SJCRH30 (cell line): ENCODE results near the gene CYSLTR2. TPM values are rescaled to one million over a fixed set of nuclear protein-coding genes. Genes with fewer than 3 reads are reported as not detected.
"Not testable (repeated sequence)": the region's sequence is repeated elsewhere in the genome, so short reads cannot be mapped to it uniquely, and the experiment has no call there.

Experiments
- DNase-seq, 2 experiments: peaks; one replicate each; pipeline ENCODE4 v3.0.0-alpha.2; 2015 to 2020
- H3K27ac ChIP-seq: fragments of 250-450 bp; sonication (Bioruptor Pico); 2 replicates; pipeline ENCODE4 v1.5.1; 2020; ENCODE audit warnings: mild to moderate bottlenecking, moderate library complexity
- H3K27me3 ChIP-seq: fragments of 250-450 bp; sonication (Bioruptor Pico); 2 replicates; pipeline ENCODE4 v1.5.1; 2020; ENCODE audit warnings: mild to moderate bottlenecking, moderate library complexity
- H3K36me3 ChIP-seq: fragments of 250-450 bp; sonication (Bioruptor Pico); 2 replicates; pipeline ENCODE4 v1.5.1; 2020; ENCODE audit warnings: mild to moderate bottlenecking, moderate library complexity
- H3K4me1 ChIP-seq: fragments of 250-450 bp; sonication (Bioruptor Pico); 2 replicates; pipeline ENCODE4 v1.5.1; 2020; ENCODE audit warnings: mild to moderate bottlenecking, moderate library complexity
- H3K4me3 ChIP-seq: fragments of 250-450 bp; sonication (Bioruptor Pico); 2 replicates; pipeline ENCODE4 v1.5.1; 2020; ENCODE audit warnings: mild to moderate bottlenecking, moderate library complexity
- H3K9me3 ChIP-seq: fragments of 250-450 bp; sonication (Bioruptor Pico); replicated peaks from 2 replicates; pipeline ENCODE4 v1.5.1; 2020; ENCODE audit warnings: mild to moderate bottlenecking, moderate library complexity
- total RNA-seq: library from RNA; depleted of rRNA; stranded (reverse); fragments of >200 nt; shearing (Covaris generic); gene quantifications from 2 replicates; pipeline ENCODE4 v1.2.3, GENCODE V29; 2014

CYSLTR2 gene
- total RNA-seq, 1 experiment from 2014 or later = not detected

GRCh38 chr13:48656608-48657007 lies 2.9 kb downstream of the CYSLTR2 start:
- H3K4me3 ChIP-seq = no peak overlapping the region
- no peaks in the 10 kb centered on the region for H3K9me3 ChIP-seq
- DNase-seq = no peak
- no peaks in the 10 kb centered on the region for H3K27me3 ChIP-seq
- H3K4me1 ChIP-seq = no peaks in the 10 kb centered on the region
- H3K36me3 ChIP-seq = no peaks in the 10 kb centered on the region
- H3K27ac ChIP-seq = no peak overlapping the region

- Histone ChIP-seq H3K4me3 (no peak overlapping the region), H3K9me3 (no peaks in the 10 kb centered on the region), H3K27ac (no peak overlapping the region), H3K27me3 (no peaks in the 10 kb centered on the region), H3K4me1 (no peaks in the 10 kb centered on the region), H3K36me3 (no peaks in the 10 kb centered on the region)
- DNase-seq = no peak
Observed at GRCh38 chr13:48660361-48661076, 6.8 kb downstream of the CYSLTR2 start.

GRCh38 chr13:48661107-48661506 lies 7.4 kb downstream of the CYSLTR2 start:
- no peak for DNase-seq
- no peaks in the 10 kb centered on the region for H3K27me3 ChIP-seq

GRCh38 chr13:48662226-48662625 lies 8.5 kb downstream of the CYSLTR2 start:
- no peak overlapping the region for H3K27ac ChIP-seq
- no peak for DNase-seq
- H3K4me3 ChIP-seq = no peak overlapping the region
- H3K36me3 ChIP-seq = no peaks in the 10 kb centered on the region
- H3K4me1 ChIP-seq = no peaks in the 10 kb centered on the region
- no peaks in the 10 kb centered on the region for H3K9me3 ChIP-seq
- no peaks in the 10 kb centered on the region for H3K27me3 ChIP-seq

More at GRCh38 chr13:48661107-48661506, 7.4 kb downstream of the CYSLTR2 start:
- Histone ChIP-seq H3K9me3 (no peaks in the 10 kb centered on the region), H3K4me1 (no peaks in the 10 kb centered on the region), H3K27ac (no peak overlapping the region), H3K4me3 (no peak overlapping the region), H3K36me3 (no peaks in the 10 kb centered on the region)

GRCh38 chr13:48667136-48667535 lies 13.4 kb downstream of the CYSLTR2 start:
- no peaks in the 10 kb centered on the region for H3K27me3 ChIP-seq
- no peak for DNase-seq
- no peaks in the 10 kb centered on the region for H3K36me3 ChIP-seq
- no peak overlapping the region for H3K27ac ChIP-seq
- H3K9me3 ChIP-seq = no peaks in the 10 kb centered on the region
- H3K4me3 ChIP-seq = no peak overlapping the region
- H3K4me1 ChIP-seq = no peaks in the 10 kb centered on the region

GRCh38 chr13:48671421-48671820 lies 17.7 kb downstream of the CYSLTR2 start:
- H3K27ac ChIP-seq, H3K4me3 ChIP-seq, H3K36me3 ChIP-seq, H3K9me3 ChIP-seq, H3K4me1 ChIP-seq, DNase-seq, H3K27me3 ChIP-seq: not testable (repeated sequence)

- Histone ChIP-seq H3K27ac (no peak overlapping the region), H3K4me3 (no peak overlapping the region), H3K36me3 (no peaks in the 10 kb centered on the region), H3K27me3 (no peaks in the 10 kb centered on the region), H3K9me3 (no peaks in the 10 kb centered on the region), H3K4me1 (no peaks in the 10 kb centered on the region)
- no peak for DNase-seq
Observed at GRCh38 chr13:48675247-48675646, 21.5 kb downstream of the CYSLTR2 start.

- Histone ChIP-seq H3K4me3 (no peak overlapping the region), H3K27me3 (no peaks in the 10 kb centered on the region; the same call in 1 of the 2 replicates), H3K27ac (no peak overlapping the region), H3K36me3 (no peaks in the 10 kb centered on the region), H3K9me3 (no peaks in the 10 kb centered on the region), H3K4me1 (no peaks in the 10 kb centered on the region)
- no peak for DNase-seq
Observed at GRCh38 chr13:48678316-48678715, 24.6 kb downstream of the CYSLTR2 start.

- H3K27ac ChIP-seq = no peak overlapping the region
- no peaks in the 10 kb centered on the region; the same call in 1 of the 2 replicates for H3K27me3 ChIP-seq
- H3K9me3 ChIP-seq = no peaks in the 10 kb centered on the region
- no peaks in the 10 kb centered on the region for H3K4me1 ChIP-seq
- no peak for DNase-seq
- no peaks in the 10 kb centered on the region for H3K36me3 ChIP-seq
- H3K4me3 ChIP-seq = no peak overlapping the region
Observed at GRCh38 chr13:48679941-48680680, 26.4 kb downstream of the CYSLTR2 start.

GRCh38 chr13:48680756-48681392 lies 27.1 kb downstream of the CYSLTR2 start:
- no peak for DNase-seq
- Histone ChIP-seq H3K27me3 (no peaks in the 10 kb centered on the region; the same call in 1 of the 2 replicates), H3K36me3 (no peaks in the 10 kb centered on the region), H3K9me3 (no peaks in the 10 kb centered on the region), H3K4me1 (no peaks in the 10 kb centered on the region), H3K27ac (no peak overlapping the region), H3K4me3 (no peak overlapping the region)

GRCh38 chr13:48681905-48682304 lies 28.2 kb downstream of the CYSLTR2 start:
- no peaks in the 10 kb centered on the region for H3K9me3 ChIP-seq

GRCh38 chr13:48682436-48682835 lies 28.7 kb downstream of the CYSLTR2 start:
- no peak for DNase-seq
- H3K27me3 ChIP-seq = no peaks in the 10 kb centered on the region; the same call in 1 of the 2 replicates
- no peaks in the 10 kb centered on the region for H3K9me3 ChIP-seq
- no peak overlapping the region for H3K4me3 ChIP-seq
- no peak overlapping the region for H3K27ac ChIP-seq
- H3K36me3 ChIP-seq = no peaks in the 10 kb centered on the region
- no peaks in the 10 kb centered on the region for H3K4me1 ChIP-seq

More at GRCh38 chr13:48681905-48682304, 28.2 kb downstream of the CYSLTR2 start:
- H3K4me3 ChIP-seq = no peak overlapping the region
- H3K4me1 ChIP-seq = no peaks in the 10 kb centered on the region
- H3K27me3 ChIP-seq = no peaks in the 10 kb centered on the region; the same call in 1 of the 2 replicates
- H3K27ac ChIP-seq = no peak overlapping the region
- H3K36me3 ChIP-seq = no peaks in the 10 kb centered on the region
- no peak for DNase-seq

GRCh38 chr13:48686636-48687210 lies 33.0 kb downstream of the CYSLTR2 start:
- Histone ChIP-seq H3K36me3 (no peaks in the 10 kb centered on the region), H3K27ac (no peak overlapping the region)

GRCh38 chr13:48687249-48687648 lies 33.5 kb downstream of the CYSLTR2 start:
- no peaks in the 10 kb centered on the region for H3K4me1 ChIP-seq
- H3K9me3 ChIP-seq = no peaks in the 10 kb centered on the region
- no peak for DNase-seq
- H3K36me3 ChIP-seq = no peaks in the 10 kb centered on the region
- H3K27ac ChIP-seq = no peak overlapping the region
- H3K27me3 ChIP-seq = no peaks in the 10 kb centered on the region
- H3K4me3 ChIP-seq = no peak overlapping the region

More at GRCh38 chr13:48686636-48687210, 33.0 kb downstream of the CYSLTR2 start:
- no peak overlapping the region for H3K4me3 ChIP-seq
- no peaks in the 10 kb centered on the region for H3K9me3 ChIP-seq
- no peaks in the 10 kb centered on the region for H3K4me1 ChIP-seq
- no peaks in the 10 kb centered on the region for H3K27me3 ChIP-seq
- no peak for DNase-seq

- Histone ChIP-seq H3K27ac (no peak overlapping the region), H3K4me1 (no peaks in the 10 kb centered on the region), H3K36me3 (no peaks in the 10 kb centered on the region), H3K9me3 (no peaks in the 10 kb centered on the region), H3K27me3 (no peaks in the 10 kb centered on the region), H3K4me3 (no peak overlapping the region)
- no peak for DNase-seq
Observed at GRCh38 chr13:48693998-48694397, 40.3 kb downstream of the CYSLTR2 start.
